NCI-H524 (cell line): Measurements from ENCODE around the gene SH3BGRL3.
"Not testable (repeated sequence)": the region's sequence is repeated elsewhere in the genome, so short reads cannot be mapped to it uniquely, and the experiment has no call there.

Experiments used
- DNase-seq, 2 experiments: peaks; one replicate each; lab custom pipeline; 2025; lab: John Stamatoyannopoulos, UW

SH3BGRL3 gene

GRCh38 chr1:26317146-26317545 is 37.3 kb downstream of the SH3BGRL3 start:
- no peak for DNase-seq

DNA sequence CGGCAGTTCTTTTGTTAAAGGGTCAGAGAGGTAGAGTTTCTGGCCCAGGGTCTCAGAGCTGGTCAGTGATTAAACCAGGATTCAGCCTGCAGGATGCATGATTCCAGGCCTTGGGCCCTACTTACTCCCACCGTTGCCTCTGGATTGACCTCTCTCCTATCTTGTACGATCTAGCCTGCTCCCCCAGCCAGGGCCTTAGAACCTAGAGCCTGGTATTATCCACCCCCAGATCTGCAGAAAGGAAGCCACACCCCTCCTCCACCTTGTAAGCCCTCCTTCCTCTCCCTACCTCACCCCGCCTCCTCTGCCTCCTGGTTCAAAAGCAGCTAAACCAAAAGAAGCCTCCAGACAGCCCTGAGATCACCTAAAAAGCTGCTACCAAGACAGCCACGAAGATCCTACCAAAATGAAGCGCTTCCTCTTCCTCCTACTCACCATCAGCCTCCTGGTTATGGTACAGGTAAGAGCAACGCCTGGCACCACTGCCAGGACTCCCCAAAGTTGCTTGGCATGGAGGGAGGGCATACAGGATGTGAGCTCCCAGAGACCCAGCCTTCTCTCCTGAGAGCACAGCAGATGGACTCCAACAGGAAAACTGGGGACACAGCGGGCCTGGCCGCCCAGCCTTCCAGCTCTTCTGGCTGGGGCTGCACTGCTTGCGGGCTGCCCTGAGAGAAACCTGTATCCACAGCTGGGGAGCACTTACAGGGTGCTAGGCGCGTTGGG is 37.9 kb downstream of the SH3BGRL3 start, which contains the start of gene CD52:
TSS of gene CD52 (plus strand) at position 347 of the 726 bp plus-strand sequence. CDS start at position 407, 60 bp downstream.
- DNase-seq = no peak

DNA sequence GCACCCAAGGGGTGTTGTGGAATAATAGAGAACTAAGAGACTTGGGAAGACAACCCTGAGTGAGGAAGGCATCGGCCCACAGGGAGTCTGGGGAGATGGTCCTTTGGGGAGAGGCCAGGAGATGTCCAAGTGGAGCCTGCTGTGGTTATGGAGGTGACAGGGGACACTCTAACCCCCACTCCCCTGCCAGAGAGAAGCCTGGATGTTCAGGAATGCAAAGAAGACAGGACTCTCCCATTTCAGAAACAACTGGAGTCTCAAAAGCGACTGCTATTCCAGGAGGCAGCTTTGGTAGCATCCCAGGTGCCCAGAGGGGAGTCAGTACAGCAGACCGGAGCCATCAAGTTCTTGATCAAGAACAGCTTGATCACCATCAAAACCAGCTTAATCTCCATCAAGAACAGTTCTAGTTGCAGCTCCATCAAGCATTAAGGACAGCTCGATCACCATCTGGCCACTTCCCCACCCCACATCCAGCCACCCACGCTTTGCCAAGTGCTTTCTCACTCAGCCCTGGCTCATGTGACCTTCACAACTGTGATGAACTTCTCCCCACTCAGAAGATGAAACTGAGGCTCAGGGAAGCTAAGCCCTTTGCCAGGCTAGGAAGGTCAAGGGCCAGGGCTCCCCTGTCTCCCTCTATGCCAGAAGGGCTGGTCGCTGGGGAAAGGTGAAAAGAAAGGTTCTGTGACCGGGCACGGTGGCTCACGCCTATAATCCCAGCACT is 38.6 kb downstream of the SH3BGRL3 start:
- DNase-seq = peak in 1 of 2 experiments; percentile 47

GRCh38 chr1:26320896-26321295 is 41.0 kb downstream of the SH3BGRL3 start:
- DNase-seq = no peak

DNA sequence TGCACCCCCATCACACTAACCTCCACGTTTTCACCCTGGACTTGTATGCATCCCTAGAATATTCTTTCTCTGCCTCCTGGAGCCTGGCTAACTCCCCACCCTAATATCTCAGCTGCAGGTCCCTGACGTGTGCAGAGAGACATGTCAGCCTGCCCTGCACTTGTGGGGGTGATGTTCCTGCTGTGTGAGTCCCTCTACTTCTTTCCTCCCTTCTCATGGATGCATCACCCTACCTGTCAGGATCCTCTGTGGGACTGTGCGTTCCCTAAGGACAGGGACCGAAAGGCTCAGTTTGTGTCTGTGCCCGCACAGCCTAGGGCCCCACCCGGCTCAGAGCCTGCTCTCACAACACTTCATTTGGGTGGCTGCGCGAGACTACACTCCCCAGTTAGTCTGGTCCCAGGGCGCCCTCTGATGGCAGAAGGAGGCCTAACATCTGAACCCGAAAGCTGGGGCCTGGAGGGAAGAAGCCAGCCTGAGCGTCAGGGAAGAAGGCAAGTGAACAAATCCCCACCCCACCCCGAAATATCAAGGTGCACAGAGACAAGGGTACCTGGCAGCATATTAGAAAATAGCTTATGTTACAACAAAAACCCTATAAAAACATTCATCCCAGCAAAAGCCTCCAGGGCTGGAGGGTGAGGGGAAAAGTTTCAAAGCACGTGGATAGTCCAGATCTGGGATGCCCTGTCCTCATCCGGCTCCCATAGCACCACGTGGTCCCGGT is 41.6 kb downstream of the SH3BGRL3 start:
- peak; percentile 48 to 79 for DNase-seq

DNA sequence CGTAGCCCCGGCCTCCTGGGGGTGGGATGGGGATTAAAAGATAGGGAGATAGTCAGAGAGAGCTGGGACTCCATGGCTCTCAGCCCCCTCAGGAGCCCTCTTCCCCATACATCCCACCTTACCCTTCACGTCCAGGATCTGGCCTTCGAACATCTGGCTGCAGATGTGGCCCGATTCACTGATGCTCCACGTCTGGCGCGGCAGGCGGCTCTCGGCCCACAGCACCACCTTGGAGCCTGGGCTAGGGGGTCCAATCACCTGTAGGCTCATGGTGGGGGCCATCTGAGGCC is 42.1 kb downstream of the SH3BGRL3 start:
- DNase-seq = no peak

DNA sequence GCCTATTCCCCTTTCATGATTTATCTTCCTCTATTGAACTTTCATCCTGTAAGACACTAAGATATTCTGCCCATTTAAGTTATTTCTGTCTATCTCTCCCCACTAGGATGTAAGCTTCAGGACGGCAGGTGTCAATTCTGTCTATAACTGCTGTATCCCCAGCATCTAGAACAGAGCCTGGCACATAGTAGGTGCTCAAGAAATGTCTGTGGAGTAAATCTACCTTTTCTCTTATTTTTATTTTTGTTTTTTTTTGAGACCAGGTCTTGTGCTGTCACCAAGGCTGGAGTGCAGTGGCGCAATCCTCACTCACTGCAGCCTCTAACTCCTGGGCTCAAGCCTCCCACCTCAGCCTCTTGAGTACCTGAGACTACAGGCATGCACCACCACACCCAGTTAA is 43.5 kb downstream of the SH3BGRL3 start:
- no peak for DNase-seq

- DNase-seq = no peak
Measured at GRCh38 chr1:26324550-26324949, 44.7 kb downstream of the SH3BGRL3 start.

DNA sequence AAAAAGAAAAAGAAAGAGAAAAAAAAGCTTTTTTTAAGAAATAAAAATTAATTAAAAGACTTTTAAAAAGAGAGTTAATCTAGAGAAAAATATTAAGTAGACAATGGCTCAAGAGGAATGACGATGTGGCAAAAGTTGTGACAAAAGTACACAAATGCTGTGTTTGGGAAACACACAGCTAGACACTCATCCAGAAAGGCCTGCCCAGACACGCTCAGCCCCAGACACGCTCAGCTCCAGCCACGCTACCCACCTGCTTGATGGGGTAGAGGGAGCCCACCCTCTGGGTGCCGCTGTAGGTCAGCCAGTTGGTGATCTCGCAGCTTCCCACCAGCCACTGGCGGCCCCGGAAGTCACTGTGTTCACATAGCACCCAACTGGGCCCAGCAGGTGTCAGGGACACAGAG is 48.1 kb downstream of the SH3BGRL3 start:
- peak; percentile 12 to 59 for DNase-seq

DNA sequence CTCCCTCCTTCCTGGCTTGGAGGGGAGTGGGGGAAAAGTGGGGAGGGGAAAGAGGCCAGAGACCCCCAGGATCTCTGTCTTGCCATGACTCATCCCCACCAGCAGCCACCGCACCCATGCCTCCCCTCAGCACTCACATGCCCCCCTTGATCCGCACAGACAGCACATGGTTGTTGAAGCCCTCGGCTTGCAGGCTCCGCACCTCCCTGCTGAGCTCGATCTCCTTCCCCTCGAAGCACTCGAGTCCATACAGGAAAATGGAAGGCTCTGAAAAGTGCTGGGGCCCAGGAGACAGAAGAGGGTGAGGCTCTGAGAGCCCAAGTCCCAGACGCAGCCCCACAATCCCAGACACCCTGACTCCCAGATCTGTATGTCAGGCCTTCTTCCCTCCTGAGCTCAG is 48.7 kb downstream of the SH3BGRL3 start:
- DNase-seq = no peak

- not testable (repeated sequence) for DNase-seq
Measured at GRCh38 chr1:26329380-26329779, 49.5 kb downstream of the SH3BGRL3 start.

DNA sequence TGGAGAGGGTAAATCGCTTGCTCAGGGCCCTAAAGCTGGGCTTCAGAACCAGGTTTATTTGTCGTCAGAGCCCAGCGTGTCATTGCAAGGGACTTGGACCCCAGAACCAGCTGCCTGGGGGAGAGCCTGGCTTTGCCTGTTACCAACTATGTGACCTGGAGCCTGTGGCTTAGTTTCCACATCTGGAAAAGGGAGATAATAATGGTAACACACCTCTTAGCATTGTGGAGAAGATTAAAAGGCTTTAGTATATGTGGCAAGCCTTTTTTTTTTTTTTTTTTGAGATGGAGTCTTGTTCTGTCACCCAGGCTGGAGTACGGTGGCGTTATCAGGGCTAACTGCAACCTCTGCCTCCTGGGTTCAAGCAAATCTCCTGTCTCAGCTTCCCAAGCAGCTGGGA is 50.4 kb downstream of the SH3BGRL3 start:
- DNase-seq = no peak
